IPS-20b (cell line): Measurements from ENCODE around the gene ADRB1.

Experiments used
- H3K27ac ChIP-seq: one replicate; pipeline ENCODE4 v1.5.1; 2013; ENCODE audit warnings: low read length
- H3K27me3 ChIP-seq: 2 replicates; pipeline ENCODE4 v1.6.1; 2013; ENCODE audit warnings: mild to moderate bottlenecking, low read length, inconsistent platforms; ENCODE audit not compliant: insufficient read depth
- H3K36me3 ChIP-seq: 2 replicates; pipeline ENCODE4 v1.6.1; 2013; ENCODE audit warnings: low read depth, mild to moderate bottlenecking, inconsistent platforms, low read length, moderate library complexity; ENCODE audit not compliant: insufficient read depth
- H3K4me1 ChIP-seq: 2 replicates; pipeline ENCODE4 v1.6.1; 2013; ENCODE audit warnings: mild to moderate bottlenecking, control low read depth, inconsistent platforms, low read length, moderate library complexity; ENCODE audit not compliant: insufficient read depth
- H3K4me3 ChIP-seq: 2 replicates; pipeline ENCODE4 v1.5.1; 2013; ENCODE audit warnings: mild to moderate bottlenecking, low read length, inconsistent platforms
- H3K9ac ChIP-seq: 2 replicates; pipeline ENCODE4 v1.6.1; 2013; ENCODE audit warnings: low read depth, mild to moderate bottlenecking, inconsistent platforms, low read length, moderate library complexity
- H3K9me3 ChIP-seq: 2 replicates; pipeline ENCODE4 v1.6.1; 2013; ENCODE audit warnings: mild to moderate bottlenecking, low read depth, low read length, inconsistent platforms; ENCODE audit not compliant: insufficient read depth

ADRB1 gene

GRCh38 chr10:114078346-114078745, 34.7 kb downstream of the ADRB1 start:
- Histone ChIP-seq H3K9ac (no peak overlapping the region), H3K4me1 (no peaks in the 10 kb centered on the region), H3K27me3 (no peaks in the 10 kb centered on the region), H3K36me3 (no peaks in the 10 kb centered on the region), H3K4me3 (no peak overlapping the region), H3K27ac (no peak overlapping the region), H3K9me3 (no peaks in the 10 kb centered on the region)

DNA sequence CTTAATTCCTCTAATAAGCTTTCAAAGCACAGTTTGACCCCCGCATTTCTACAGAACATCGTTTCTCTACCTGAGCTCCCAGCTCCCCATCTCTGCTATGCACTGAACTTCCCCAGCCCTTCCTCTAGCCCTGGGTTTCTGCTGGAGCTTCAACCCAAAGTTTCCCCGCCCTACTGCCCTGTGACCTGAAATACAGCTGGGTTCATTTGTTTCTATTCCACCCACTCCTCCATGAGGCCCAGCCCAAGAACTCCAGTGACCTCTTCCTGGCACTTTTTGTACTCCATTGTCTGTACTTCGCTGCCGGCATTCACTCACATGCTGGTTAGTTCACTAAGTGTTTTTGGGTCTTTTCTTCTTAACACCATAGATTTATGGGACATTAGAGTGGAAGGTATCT, 35.8 kb downstream of the ADRB1 start:
- no peaks in the 10 kb centered on the region for H3K4me1 ChIP-seq
- H3K9ac ChIP-seq: no peak overlapping the region
- no peaks in the 10 kb centered on the region for H3K36me3 ChIP-seq
- no peaks in the 10 kb centered on the region for H3K9me3 ChIP-seq
- H3K4me3 ChIP-seq: no peak overlapping the region
- H3K27me3 ChIP-seq: no peaks in the 10 kb centered on the region
- H3K27ac ChIP-seq: no peak overlapping the region

DNA sequence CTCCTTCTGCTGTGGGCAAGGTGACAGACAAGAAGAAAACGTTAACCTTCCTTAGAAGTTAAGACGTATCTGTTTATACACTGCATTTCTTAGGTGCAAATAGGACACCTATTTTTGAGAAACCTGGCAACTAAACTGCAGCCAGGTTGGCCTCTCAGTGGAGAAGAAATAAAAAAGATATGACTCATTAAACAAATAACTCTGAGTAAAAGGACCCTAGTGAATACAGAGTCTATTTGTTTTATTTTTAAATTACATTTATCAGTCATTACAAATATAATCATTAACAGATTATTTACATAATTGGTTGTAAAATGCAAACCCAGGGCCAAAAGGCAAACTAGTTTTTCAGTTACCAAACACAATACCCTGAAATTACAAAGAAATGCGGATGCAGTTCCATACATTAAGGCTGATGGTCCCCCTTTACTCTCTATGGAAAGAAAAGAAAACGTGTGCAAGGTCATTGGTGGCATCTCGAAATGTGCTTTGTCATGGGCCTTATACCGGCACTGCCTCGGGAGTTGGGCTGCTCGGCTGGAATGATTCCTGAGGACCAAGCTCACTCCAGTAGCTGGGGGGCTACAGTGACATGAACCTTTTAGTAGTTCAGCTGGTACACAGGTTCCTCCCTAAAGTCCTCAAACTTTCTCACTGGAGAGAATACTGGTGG, 38.4 kb downstream of the ADRB1 start:
- H3K36me3 ChIP-seq: no peaks in the 10 kb centered on the region
- no peaks in the 10 kb centered on the region for H3K27me3 ChIP-seq
- H3K27ac ChIP-seq: no peak overlapping the region
- no peak overlapping the region for H3K9ac ChIP-seq
- H3K9me3 ChIP-seq: no peaks in the 10 kb centered on the region
- no peak overlapping the region for H3K4me3 ChIP-seq
- H3K4me1 ChIP-seq: no peaks in the 10 kb centered on the region

- no peak overlapping the region for H3K9ac ChIP-seq
- no peaks in the 10 kb centered on the region for H3K9me3 ChIP-seq
- H3K27ac ChIP-seq: no peak overlapping the region
- H3K36me3 ChIP-seq: no peaks in the 10 kb centered on the region
- no peak overlapping the region for H3K4me3 ChIP-seq
- H3K27me3 ChIP-seq: no peaks in the 10 kb centered on the region
- no peaks in the 10 kb centered on the region for H3K4me1 ChIP-seq
Measured at GRCh38 chr10:114083040-114083439, 39.4 kb downstream of the ADRB1 start.

DNA sequence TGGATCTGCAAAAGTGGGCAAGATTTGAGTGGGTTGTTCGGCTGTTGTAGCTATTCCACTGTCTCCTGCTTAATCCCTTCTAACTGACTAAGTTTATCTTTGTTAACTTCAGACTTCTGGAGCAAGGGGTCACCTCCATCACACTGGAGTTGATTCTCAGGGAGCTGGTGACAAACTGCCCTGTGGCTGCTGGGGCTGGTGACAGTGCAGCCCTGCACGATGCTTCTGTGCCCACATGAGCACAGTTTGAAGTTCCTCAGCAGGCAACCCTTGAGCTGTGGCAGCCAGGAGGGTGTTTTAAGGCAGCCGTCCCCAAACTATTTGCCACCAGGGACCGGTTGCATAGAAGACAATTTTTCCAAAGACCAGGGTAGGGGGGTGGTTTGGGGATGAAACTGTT, 40.5 kb downstream of the ADRB1 start:
- H3K27ac ChIP-seq: no peak overlapping the region
- H3K4me3 ChIP-seq: no peak overlapping the region
- H3K9me3 ChIP-seq: no peaks in the 10 kb centered on the region

GRCh38 chr10:114087255-114087654, 43.6 kb downstream of the ADRB1 start:
- no peak overlapping the region for H3K4me3 ChIP-seq
- no peak overlapping the region for H3K27ac ChIP-seq
- no peak overlapping the region for H3K9ac ChIP-seq
- no peaks in the 10 kb centered on the region for H3K9me3 ChIP-seq
- H3K27me3 ChIP-seq: no peaks in the 10 kb centered on the region
- H3K36me3 ChIP-seq: no peaks in the 10 kb centered on the region
- H3K4me1 ChIP-seq: no peaks in the 10 kb centered on the region

More for the DNA sequence above, 40.5 kb downstream of the ADRB1 start:
- H3K27me3 ChIP-seq: no peaks in the 10 kb centered on the region
- no peaks in the 10 kb centered on the region for H3K36me3 ChIP-seq
- no peaks in the 10 kb centered on the region for H3K4me1 ChIP-seq
- H3K9ac ChIP-seq: no peak overlapping the region

GRCh38 chr10:114087655-114088054, 44.0 kb downstream of the ADRB1 start:
- Histone ChIP-seq H3K4me1 (no peaks in the 10 kb centered on the region), H3K27ac (no peak overlapping the region)

DNA sequence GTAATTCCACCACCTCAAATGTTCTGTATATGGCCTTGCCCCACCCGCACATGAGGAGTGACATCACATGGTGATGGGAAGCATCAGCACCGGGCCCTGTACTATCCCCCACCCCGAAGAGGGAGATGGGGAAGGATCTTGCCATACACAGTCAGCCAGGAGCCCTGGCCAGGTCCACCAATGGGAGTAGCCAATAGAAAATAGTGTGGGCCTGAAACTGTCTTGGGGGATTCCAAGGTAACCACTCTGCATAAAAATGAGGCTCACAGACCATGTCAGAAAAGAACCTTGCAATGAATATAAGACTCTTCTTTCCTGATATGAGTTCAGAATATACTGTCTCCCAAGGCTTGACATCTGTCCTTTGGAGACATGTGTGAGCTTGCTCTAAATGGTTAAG, 51.1 kb downstream of the ADRB1 start:
- Histone ChIP-seq H3K9ac (no peak overlapping the region), H3K27ac (no peak overlapping the region)

More at GRCh38 chr10:114087655-114088054, 44.0 kb downstream of the ADRB1 start:
- Histone ChIP-seq H3K9ac (no peak overlapping the region), H3K4me3 (no peak overlapping the region), H3K36me3 (no peaks in the 10 kb centered on the region), H3K9me3 (no peaks in the 10 kb centered on the region), H3K27me3 (no peaks in the 10 kb centered on the region)

GRCh38 chr10:114095559-114096337, 52.1 kb downstream of the ADRB1 start:
- H3K27ac ChIP-seq: no peak overlapping the region
- H3K9ac ChIP-seq: no peak overlapping the region
- H3K27me3 ChIP-seq: peaks cover 13% of the 10 kb centered on the region
- H3K4me3 ChIP-seq: no peak overlapping the region
- H3K9me3 ChIP-seq: no peaks in the 10 kb centered on the region
- no peaks in the 10 kb centered on the region for H3K36me3 ChIP-seq
- H3K4me1 ChIP-seq: no peaks in the 10 kb centered on the region

More for the DNA sequence above, 51.1 kb downstream of the ADRB1 start:
- Histone ChIP-seq H3K27me3 (peaks cover 3% of the 10 kb centered on the region), H3K4me1 (no peaks in the 10 kb centered on the region), H3K9me3 (no peaks in the 10 kb centered on the region), H3K36me3 (no peaks in the 10 kb centered on the region), H3K4me3 (no peak overlapping the region)
